Stimulated activated CD4-positive, alpha-beta T cell treated with anti-CD3 and anti-CD28 coated beads, TNF-alpha, amount 100 ng/mL, for 24 hours (primary cell): ENCODE results near the gene ZNF385B.

Experiments used
- DNase-seq, 3 experiments: peaks; one replicate each; pipeline ENCODE4 v3.0.0-alpha.2; 2020; ENCODE audit warnings: low read depth in 3 of 3

Gene ZNF385B

DNA sequence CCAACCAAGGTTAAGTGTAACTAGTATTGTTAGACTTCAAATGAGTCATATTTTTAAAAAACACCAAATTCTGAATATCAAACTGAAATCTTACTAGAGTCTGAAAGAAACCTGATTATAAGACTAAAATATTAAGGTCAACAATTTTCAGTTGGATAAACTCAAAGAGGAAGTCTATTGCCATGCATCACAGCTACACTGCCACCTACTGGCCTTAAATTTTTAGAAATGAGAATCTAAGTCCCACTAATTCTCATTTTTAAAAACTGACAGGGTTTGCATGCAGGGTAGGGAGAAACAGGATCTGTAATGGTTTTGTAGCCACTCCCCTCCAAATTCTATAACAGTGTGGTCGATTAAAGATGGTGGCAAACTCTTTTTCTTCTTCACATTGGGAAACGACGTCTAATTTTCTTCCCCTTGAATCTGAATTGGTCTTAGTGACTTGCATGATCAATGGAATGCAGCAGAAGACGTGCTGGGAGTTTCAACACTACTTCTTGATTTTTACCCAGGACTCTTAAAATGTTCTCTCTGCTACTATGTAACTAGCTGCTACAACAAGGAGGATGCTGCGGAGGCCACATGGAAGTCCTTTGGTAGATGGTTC is 420.7 kb downstream of the ZNF385B start:
- DNase-seq: no peak

DNA sequence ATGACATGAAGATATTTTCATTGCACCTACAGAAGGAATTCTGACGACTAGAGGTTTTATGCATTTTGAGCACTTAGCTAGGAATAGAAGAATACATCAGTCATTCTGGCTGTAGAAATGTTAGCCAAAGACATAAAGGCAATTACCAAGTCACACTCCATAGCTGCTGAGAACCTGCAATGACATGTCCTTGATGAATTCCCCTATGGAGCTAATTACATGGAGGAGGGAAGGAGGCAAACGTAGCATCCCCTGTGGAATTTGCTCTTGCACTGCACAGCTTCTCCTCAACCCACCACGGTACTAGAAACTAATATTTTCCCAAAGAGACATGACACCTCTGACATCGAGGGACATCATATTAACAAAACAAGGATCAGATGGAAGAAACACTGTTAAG is 422.8 kb downstream of the ZNF385B start:
- no peak for DNase-seq

DNA sequence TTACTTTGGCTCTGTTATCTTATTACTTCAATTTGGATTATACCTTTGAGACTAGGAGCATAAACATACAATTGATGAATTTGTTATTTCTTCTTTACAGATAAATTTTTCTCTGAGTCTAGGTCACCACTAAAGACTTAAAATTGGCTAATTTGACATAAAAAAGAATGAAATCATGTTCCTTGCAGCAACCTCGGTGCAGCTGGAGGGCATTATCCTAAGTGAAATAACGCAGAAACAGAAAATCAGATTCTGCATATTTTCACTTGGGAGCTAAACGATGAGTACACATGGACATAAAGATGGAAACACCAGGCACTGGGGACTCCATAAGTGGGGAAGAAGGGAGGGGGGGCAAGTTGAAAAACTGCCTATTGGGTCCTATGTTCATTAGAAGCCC is 424.0 kb downstream of the ZNF385B start:
- DNase-seq: no peak

DNA sequence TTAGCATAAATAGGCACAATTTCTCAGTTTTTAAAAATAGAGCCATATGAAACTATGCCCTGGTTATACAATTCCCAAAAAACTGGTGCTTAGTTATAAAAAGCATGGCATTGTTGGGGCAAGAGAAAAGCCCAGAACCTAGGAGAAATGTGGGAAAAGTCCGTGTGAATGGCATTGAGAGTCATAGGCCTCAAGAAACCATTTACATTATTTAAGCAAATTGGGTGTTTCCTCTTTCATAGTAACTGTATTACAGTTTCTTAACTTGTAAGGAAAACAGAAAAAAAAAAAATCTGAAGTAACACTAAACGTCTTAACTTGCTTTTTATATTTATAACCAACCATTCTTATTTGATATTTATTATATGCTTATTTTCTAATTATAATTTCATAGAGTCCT is 425.8 kb downstream of the ZNF385B start:
- DNase-seq: no peak

DNA sequence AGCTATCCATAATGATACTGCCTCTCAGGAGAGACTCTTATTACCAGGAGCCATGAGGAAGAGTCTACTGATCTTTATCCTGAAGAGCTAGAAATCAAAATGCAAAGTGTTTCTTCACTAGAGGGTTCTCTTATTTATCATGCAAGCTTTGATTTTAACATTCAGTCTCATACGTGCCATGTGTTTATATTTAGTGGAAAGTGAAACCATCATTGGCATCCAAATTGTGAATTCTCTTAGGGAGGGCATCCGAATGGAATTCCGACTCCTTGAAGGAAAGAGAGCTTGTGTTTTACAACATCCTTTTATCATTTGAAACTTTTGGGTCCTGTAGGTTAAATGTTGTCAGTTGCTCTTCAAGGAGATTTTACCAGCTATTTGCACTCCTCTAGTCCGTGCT is 426.4 kb downstream of the ZNF385B start:
- no peak for DNase-seq

DNA sequence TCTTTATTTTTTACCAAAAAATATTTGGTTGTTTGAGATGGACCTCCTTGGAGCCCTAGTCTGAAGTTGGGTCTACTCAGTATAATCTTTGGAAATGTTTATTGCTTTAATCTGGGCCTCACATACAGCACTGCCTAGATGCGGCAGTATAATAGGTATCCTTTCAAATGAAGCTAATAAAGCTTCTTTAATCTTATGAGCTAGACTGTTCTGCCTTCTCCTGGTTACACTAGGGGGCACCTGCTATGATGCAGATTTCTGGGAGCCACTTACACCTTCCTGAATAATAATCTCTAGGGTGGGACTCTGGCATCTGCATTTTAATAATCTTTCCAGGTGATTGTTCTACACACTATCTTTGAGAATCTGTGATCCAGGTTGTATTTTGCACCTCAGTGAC is 427.1 kb downstream of the ZNF385B start:
- no peak for DNase-seq

DNA sequence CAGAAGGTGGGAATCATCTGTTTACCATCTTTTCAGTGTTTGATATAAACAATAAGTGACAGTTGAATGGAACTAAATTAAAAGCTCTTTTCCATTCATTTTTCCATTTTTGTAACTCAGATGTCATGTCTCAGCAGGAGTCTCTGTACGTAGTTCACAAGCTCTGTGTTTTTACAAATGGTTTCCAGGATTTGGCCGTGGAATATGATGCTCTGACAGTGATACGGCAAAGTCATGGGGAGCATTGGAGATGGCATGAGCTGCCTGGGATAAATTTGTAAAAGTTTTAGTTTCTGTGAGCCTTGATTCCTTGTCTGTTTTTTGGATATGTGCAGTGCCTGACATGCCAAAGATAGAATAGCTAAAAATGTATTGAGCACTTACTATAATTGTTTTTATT is 428.7 kb downstream of the ZNF385B start:
- no peak for DNase-seq

DNA sequence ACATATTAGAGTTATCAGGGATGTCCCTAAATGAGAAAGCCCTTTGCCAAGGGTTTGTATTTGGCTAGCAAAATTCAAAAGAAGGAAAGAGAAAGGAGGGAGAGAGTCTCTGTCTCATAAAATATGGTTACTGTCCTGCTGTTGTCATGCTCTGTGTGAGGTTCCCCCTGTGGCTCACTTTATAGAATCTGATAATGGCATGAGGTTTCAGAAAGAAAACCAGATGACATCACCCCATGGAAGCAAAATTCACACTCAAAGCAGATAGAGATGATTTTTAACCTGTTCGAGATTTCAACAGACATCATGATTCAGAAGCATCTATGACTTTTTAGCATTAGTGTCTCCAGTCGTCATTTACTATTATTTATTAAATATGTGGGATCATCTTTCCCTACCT is 431.8 kb downstream of the ZNF385B start:
- no peak for DNase-seq

DNA sequence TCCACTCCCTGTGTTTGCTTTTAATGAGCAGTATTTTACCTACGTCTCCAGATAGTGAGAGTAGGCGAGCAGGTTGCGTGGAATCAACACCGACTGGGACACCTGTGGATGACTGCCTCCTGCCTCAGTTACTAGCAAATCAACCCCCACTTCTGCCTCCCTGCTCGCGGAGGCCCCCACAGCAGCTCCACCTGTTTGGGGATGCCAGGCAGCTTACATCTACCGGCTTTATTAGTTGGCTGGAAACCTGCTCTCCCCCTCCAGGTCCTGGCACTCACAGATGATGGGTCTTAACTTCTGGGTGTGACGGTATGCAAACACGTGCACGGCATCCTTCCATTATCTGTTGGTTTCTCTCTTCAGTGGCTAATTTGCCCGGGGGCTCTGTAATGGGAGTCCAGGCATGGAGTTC is 432.3 kb downstream of the ZNF385B start:
- no peak for DNase-seq

DNA sequence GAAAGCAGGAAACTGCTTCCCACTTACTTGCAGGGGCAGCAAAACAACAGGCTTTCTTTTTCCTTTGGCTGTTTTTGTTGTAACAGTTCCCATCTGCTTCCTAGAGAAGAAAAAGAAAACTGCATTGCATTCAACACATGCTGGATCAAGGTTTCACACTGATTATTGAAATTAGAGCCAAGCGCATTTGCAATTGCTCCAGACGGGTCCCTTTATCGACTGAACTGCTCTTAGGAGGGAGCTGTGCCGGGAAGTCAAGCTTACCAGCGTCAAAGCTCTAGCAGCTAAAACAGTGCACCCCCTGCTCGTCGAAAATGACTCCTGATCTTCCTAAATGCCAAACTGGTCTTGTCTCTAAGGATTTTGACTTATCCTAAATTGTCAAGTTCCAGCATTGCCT is 432.8 kb downstream of the ZNF385B start:
- no peak for DNase-seq

DNA sequence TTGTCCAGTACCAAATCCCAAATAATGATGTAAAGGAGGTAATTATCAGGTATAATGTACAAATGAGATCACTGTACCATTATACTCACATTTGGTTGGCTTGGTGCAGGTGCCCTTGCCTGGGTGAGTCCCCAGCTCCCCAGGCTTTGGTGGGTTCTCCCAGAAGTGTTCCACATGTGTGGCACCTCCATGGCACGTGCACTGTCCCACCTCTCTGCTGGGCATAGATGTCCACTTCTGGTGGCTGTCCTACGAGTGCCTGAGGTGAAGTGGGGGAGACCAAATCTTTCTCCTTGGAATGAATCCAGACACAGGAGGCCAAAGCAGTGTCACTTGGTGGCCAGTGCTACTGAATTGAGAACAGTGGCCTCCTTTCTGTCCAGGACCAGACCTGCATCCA is 434.3 kb downstream of the ZNF385B start:
- DNase-seq: no peak

DNA sequence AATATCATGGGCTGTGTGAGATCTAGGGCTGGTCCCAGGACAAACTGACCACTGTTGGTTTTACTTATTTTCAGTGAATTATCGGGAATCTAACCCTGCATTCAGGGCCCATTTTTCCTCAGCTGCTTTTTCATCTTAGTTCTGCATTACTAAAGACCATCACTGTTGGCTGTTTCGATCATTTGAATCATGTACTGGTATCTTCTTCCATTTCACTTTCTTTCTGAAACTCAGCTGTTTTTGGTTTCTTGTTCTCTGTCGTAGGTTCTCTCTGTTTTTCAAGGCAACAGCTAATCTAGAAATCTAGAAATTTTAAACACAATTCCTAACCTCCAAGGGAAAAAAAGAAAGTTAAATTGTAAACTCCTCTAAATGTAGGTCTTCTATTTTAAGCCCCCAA is 436.8 kb downstream of the ZNF385B start:
- no peak for DNase-seq

DNA sequence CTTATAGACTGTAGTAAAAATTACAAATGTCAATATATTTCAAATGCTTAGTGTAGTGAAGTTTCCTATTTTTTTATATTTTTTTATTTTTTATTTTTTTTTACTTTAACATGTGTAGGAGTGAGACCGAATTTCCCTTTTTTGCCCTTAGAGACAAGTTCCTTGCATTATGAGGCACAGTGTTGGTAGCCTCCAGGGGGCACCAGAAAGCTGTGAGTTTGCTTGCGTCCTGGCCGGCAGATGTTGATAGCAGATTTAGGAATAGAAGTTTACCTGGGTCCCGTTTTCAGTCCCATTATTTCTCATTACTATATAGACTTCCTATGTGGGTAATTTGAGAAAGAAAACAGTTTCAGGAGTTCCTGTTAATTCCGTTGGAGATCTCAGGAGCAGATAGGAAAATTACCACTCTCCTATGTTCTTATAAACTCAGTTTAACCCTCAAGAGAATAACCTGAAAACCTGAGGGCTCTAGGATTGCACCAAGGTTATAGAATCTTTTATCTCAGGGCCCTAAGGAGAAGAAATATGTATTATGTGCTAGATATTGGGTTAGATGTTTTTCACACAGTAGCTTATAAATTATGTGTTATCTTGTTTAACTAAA is 439.3 kb downstream of the ZNF385B start:
- DNase-seq: peak in 1 of 3 experiments; percentile 53

DNA sequence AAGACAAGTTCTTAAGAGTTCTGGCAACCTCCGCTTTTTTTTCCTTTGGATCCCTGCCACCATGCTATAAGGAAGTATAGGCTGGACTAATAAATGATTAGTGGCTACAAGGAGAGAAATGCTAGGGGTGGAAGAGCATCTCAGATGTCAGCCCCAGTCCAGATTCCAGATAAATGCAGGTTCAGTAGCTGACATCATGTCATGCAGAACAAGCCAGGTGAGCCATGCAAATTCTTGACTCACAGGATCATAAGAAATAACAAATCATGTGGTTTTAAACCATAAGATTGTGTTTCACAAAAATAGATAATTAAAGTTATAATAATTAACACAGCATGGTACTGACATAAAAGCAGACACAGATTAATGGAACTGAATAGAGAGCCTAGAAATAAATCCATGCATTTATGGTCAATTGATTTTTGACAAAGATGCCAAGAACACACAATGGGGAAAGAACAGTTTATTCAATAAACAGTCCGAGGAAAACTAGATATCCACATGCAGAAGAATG is 443.9 kb downstream of the ZNF385B start:
- DNase-seq: no peak

DNA sequence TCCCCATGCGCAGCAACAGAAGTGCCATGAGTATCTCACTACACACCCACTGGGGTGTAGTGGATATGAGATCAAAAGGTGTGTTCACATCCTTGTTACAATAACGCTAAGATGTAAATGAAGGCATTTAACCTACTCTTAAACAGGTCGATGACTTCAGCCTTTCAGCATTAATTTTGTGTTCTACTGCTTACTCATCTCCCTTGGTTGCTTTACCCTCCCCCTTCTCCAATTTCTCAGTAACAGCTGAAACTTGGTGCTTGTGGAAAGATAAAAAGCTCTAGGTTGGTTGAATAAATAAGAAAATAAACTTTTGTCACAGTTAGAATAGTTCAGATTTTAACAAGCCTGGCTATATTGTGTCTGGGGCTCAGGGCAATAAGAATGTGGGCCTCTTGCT is 449.3 kb downstream of the ZNF385B start:
- DNase-seq: no peak

DNA sequence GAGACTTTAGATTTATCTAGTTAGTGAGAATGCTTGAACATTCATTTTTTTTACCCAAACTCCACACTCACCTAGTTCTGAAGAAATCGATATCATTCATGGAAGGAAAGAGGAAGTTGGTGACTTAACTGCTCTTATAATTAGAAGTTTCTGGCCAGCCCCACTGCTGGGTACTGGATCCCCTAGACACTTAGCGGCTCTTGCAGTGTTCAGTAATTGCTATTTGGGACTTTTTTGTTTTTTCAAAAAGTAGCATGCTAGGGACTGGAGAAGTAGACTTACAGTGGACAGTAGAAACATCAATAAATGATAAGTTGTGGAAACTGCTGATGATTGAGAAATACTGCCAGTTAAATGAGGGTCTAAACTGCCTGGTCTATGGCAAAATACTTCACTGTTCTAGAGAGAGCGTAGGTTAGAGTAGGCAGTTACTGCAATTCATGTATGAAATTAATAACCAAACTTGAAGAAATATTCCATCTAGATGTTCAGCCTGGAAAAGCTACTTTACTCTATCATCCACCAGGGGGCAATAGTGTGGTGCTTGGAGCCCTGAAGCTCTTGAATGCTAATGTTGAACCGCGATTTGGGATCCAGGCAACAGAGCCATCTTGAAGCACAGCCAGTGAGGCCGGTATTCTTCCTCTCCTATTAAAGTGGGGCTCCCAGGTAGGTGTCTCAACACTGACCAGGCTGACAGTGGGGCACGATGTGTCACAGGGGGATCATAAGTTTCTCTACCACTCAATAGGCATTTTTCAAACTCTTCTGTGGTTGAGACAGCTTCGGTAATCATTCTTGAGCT is 450.7 kb downstream of the ZNF385B start:
- no peak for DNase-seq

DNA sequence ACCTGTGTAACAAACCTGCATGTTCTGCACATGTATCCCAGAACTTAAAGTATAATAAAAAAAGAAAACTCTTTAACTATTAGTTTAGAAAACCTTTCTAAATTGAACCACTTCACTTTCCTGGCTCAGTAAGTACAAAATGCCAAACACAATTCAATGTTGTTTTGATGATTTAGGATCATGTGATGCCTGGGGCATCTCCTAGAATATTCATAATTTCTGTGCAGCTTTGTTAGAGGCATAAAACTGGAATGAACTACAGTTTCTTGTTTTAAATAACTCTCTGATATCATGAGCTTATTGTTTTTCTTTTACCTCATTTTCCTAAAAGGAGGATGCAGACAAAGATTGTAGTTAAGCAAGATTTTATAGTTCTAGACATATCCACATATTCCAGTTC is 457.8 kb downstream of the ZNF385B start:
- DNase-seq: no peak

DNA sequence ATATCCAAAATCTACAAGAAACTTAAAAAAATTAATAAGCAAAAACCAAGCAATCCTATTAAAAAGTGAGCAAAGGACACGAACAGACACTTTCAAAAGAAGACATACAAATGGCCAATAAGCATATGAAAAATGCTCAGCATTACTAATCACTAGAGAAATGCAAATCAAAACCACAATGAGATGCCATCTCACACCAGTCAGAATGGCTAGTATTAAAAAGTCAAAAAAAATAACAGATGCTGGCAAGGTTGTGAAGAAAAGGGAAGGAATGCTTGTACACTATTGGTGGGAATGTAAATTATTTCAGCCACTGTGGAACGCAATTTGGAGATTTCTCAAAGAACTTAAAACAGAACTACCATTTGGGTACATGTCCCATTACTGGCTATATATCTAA is 467.9 kb downstream of the ZNF385B start:
- DNase-seq: no peak
